GM23338 (cell line): ENCODE results near the gene ITGA1. TPM values are rescaled to one million over a fixed set of nuclear protein-coding genes. Genes with fewer than 3 reads are reported as not detected.

Experiments used
- ATAC-seq: fragments of 200-7000 bp; cut with Tn5 transposase; 3 replicates; pipeline ENCODE4 v1.9.1; 2020
- DNase-seq: peaks from one replicate; pipeline ENCODE4 v3.0.0-alpha.2; 2015; ENCODE audit warnings: low spot score
- H2AFZ ChIP-seq: fragments of 200-600 bp; sonication (generic); 2 replicates; pipeline ENCODE4 v1.8.0; 2016; ENCODE audit warnings: antibody characterized with exemption, mild to moderate bottlenecking, moderate library complexity
- H3F3A ChIP-seq: fragments of 200-600 bp; sonication (generic); replicated peaks from 2 replicates; pipeline ENCODE4 v1.8.0; 2017; ENCODE audit warnings: antibody characterized with exemption, mixed run types, low read depth
- H3K27ac ChIP-seq: fragments of 200-600 bp; sonication (generic); 2 replicates; pipeline ENCODE4 v1.6.1; 2016; ENCODE audit warnings: low read depth
- H3K27me3 ChIP-seq: fragments of 200-600 bp; sonication (generic); 2 replicates; pipeline ENCODE4 v1.8.0; 2016; ENCODE audit warnings: mild to moderate bottlenecking, mixed run types, moderate library complexity; ENCODE audit not compliant: insufficient read depth
- H3K36me3 ChIP-seq: fragments of 200-600 bp; sonication (generic); 2 replicates; pipeline ENCODE4 v1.8.0; 2016; ENCODE audit warnings: mild to moderate bottlenecking; ENCODE audit not compliant: insufficient read depth
- H3K4me1 ChIP-seq: fragments of 200-600 bp; sonication (generic); 2 replicates; pipeline ENCODE4 v1.8.0; 2016; ENCODE audit warnings: mild to moderate bottlenecking, moderate library complexity; ENCODE audit not compliant: insufficient read depth
- H3K4me2 ChIP-seq: fragments of 200-600 bp; sonication (generic); 2 replicates; pipeline ENCODE4 v1.7.1; 2017; ENCODE audit warnings: mixed run types
- H3K4me3 ChIP-seq: fragments of 200-600 bp; sonication (generic); 2 replicates; pipeline ENCODE4 v1.6.1; 2016; ENCODE audit warnings: mixed run types
- H3K79me2 ChIP-seq: fragments of 200-600 bp; sonication (generic); replicated peaks from 2 replicates; pipeline ENCODE4 v1.8.0; 2017; ENCODE audit warnings: mild to moderate bottlenecking; ENCODE audit not compliant: insufficient read depth
- H3K9me2 ChIP-seq: fragments of 200-600 bp; sonication (generic); 2 replicates; pipeline ENCODE4 v1.8.0; 2017; ENCODE audit not compliant: insufficient read depth
- H4K20me1 ChIP-seq: fragments of 200-600 bp; sonication (generic); replicated peaks from 2 replicates; pipeline ENCODE4 v1.8.0; 2017; ENCODE audit warnings: mild to moderate bottlenecking; ENCODE audit not compliant: insufficient read depth
- H3K27ac Mint-ChIP-seq: 2 replicates; pipeline ENCODE4 v1.8.0; 2020; ENCODE audit warnings: inconsistent platforms, mild to moderate bottlenecking, moderate library complexity, mixed read lengths
- H3K27me3 Mint-ChIP-seq: 3 replicates; pipeline ENCODE4 v1.8.0; 2022; ENCODE audit warnings: low read depth, mild to moderate bottlenecking, moderate library complexity, mixed read lengths, inconsistent platforms; ENCODE audit not compliant: insufficient read depth, poor library complexity
- H3K36me3 Mint-ChIP-seq: 3 replicates; pipeline ENCODE4 v1.8.0; 2021; ENCODE audit warnings: low read depth, mild to moderate bottlenecking, inconsistent platforms, moderate library complexity, mixed read lengths
- H3K4me1 Mint-ChIP-seq: 3 replicates; pipeline ENCODE4 v1.8.0; 2020; ENCODE audit warnings: mild to moderate bottlenecking, inconsistent platforms, mixed read lengths
- H3K4me3 Mint-ChIP-seq: 3 replicates; pipeline ENCODE4 v1.8.0; 2021; ENCODE audit warnings: moderate library complexity, mild to moderate bottlenecking, inconsistent platforms, mixed read lengths
- H3K9me3 Mint-ChIP-seq: 3 replicates; pipeline ENCODE4 v1.8.0; 2020; ENCODE audit warnings: moderate library complexity, mild to moderate bottlenecking, inconsistent platforms, mixed read lengths
- CREB1 ChIP-seq: fragments of 250-450 bp; sonication (Bioruptor Pico); IDR thresholded peaks from 2 replicates; pipeline ENCODE4 v1.5.0; 2020; ENCODE audit warnings: low read depth, mild to moderate bottlenecking, moderate library complexity
- CTCF ChIP-seq, 2 experiments: fragments of 200-600 bp in 1 of 2; sonication (generic) in 1 of 2; conservative IDR thresholded peaks; 2 replicates each; pipeline versions ENCODE4 v1.5.1 to v1.6.1; 2016 to 2017; ENCODE audit warnings: antibody characterized with exemption in 2 of 2, low read depth in 2 of 2, mild to moderate bottlenecking in 2 of 2, moderate library complexity in 1 of 2
- EZH2 ChIP-seq: fragments of 200-600 bp; sonication (generic); IDR thresholded peaks from one replicate; pipeline ENCODE4 v1.8.0; 2017; ENCODE audit warnings: antibody characterized with exemption, mild to moderate bottlenecking, low read depth; ENCODE audit not compliant: unreplicated experiment
- EZH2phosphoT487 ChIP-seq: fragments of 200-600 bp; sonication (generic); IDR thresholded peaks from one replicate; pipeline ENCODE4 v1.8.1; 2018; ENCODE audit warnings: antibody characterized with exemption; ENCODE audit not compliant: unreplicated experiment
- JUNB ChIP-seq: IDR thresholded peaks from one replicate; pipeline ENCODE4 v1.6.1; 2016; ENCODE audit warnings: antibody characterized with exemption; ENCODE audit not compliant: unreplicated experiment
- NANOG ChIP-seq: IDR thresholded peaks from 2 replicates; pipeline ENCODE4 v1.6.1; 2016; ENCODE audit warnings: antibody characterized with exemption, borderline replicate concordance
- POLR2AphosphoS5 ChIP-seq: IDR thresholded peaks from 2 replicates; pipeline ENCODE4 v1.6.1; 2016; ENCODE audit warnings: antibody characterized with exemption, low read depth
- REST ChIP-seq: IDR thresholded peaks from one replicate; pipeline ENCODE4 v1.6.1; 2018; ENCODE audit warnings: antibody characterized with exemption; ENCODE audit not compliant: unreplicated experiment
- polyA plus RNA-seq: library from polyadenylated mRNA; unstranded; fragments of >200 nt; fragmentation: Nextera tagmentation; extraction: Ambion mirVana; gene quantifications from 2 replicates; pipeline ENCODE4 v1.2.1, GENCODE V29; 2016
- total RNA-seq: library from RNA; depleted of rRNA; stranded (reverse); fragments of >200 nt; shearing (Covaris generic); gene quantifications from 2 replicates; pipeline ENCODE4 v1.2.3, GENCODE V29; 2014

ITGA1 gene
- total and polyA plus RNA-seq, 2 experiments from 2014 or later: 1.8 to 4.9 TPM

GRCh38 chr5:52740007-52740406 is 47.7 kb upstream of the ITGA1 start (continued):
- no peak for TF ChIP-seq REST
- TF ChIP-seq NANOG: no peak
- TF ChIP-seq JUNB: no peak
- no peak for TF ChIP-seq EZH2
- no peak for TF ChIP-seq CTCF (conservative IDR thresholded peaks at IDR 0.05; ENCODE audit: low read depth in 2 of 2)
- TF ChIP-seq POLR2AphosphoS5: no peak
- TF ChIP-seq EZH2phosphoT487: no peak

GRCh38 chr5:52743012-52743411 is 44.7 kb upstream of the ITGA1 start:
- Histone ChIP-seq H2AFZ (no peak overlapping the region; the same call in 1 of the 2 replicates), H3K4me3 (no peak overlapping the region), H3K4me1 (no peaks in the 10 kb centered on the region), H3K9me2 (peaks cover 3% of the 10 kb centered on the region; the same call in 1 of the 2 replicates), H3K27ac (no peak overlapping the region), H4K20me1 (no peaks in the 10 kb centered on the region), H3K79me2 (no peaks in the 10 kb centered on the region), H3K36me3 (no peaks in the 10 kb centered on the region), H3K27me3 (no peaks in the 10 kb centered on the region), H3K4me2 (no peak overlapping the region), H3F3A (no peaks in the 10 kb centered on the region)
- Mint-ChIP-seq H3K27me3 (no peaks in the 10 kb centered on the region), H3K4me1 (no peaks in the 10 kb centered on the region), H3K36me3 (no peaks in the 10 kb centered on the region), H3K27ac (no peak overlapping the region), H3K4me3 (no peak overlapping the region), H3K9me3 (no peaks in the 10 kb centered on the region)
- no peak for ATAC-seq
- DNase-seq: no peak
- TF ChIP-seq CTCF (conservative IDR thresholded peaks at IDR 0.05; ENCODE audit: low read depth in 2 of 2) (no peak), JUNB (no peak), CREB1 (CRISPR knock-in tag) (no peak)
